HG03196 (cell line): Measurements from ENCODE around the gene SLC30A1.
"Not testable (repeated sequence)": the region's sequence is repeated elsewhere in the genome, so short reads cannot be mapped to it uniquely, and the experiment has no call there.

Source experiments
- ATAC-seq: cut with Tn5 transposase; IDR thresholded peaks from one replicate; pipeline ENCODE4 v1.9.1; 2021; ENCODE audit not compliant: unreplicated experiment

Gene SLC30A1

DNA sequence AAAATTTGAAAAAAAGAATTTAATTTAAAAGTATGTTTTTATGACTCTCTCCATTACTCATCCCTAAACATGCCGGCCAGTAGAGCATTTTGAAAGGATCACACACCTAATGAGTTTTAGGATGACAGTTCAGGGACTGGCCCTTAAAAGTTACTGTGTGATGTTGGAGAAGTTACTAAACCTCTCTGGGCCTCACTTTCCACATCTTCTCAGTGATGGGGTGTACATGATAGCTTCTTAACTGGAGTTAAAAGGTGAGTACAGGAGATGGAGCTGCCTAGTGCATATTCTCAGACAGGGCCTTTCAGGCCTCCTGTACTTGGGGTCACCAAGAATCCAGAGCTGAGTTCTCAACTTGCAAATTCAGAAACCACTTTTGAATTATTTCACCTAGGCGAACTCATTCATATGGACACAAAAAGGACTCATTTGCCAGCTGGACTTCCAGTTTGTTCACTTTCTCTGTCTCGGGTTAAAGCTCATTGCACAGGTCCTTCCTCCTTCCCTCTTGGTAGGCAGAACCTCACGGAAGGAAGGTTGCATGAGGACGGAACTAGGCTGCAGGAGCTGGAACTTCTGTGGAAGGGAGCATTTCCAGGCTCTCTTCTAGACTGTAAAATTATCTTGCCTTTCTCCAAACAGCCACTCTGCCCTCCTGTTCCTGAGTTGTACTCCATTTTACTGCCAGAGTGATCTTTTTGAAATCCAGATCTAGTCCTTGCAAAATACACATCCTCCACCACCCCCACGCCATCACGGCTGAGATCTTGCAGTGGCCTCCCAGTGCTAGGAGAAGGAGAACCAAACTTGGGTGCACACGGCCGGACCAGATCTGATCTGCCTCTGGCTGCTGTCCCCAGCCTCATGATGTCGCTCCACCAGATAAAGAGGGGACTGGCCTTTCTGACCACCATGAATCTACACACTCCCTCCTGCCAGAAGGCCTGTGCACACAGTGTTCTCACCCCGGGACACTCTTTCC lies 4.3 kb upstream of the SLC30A1 start:
- ATAC-seq: no peak

DNA sequence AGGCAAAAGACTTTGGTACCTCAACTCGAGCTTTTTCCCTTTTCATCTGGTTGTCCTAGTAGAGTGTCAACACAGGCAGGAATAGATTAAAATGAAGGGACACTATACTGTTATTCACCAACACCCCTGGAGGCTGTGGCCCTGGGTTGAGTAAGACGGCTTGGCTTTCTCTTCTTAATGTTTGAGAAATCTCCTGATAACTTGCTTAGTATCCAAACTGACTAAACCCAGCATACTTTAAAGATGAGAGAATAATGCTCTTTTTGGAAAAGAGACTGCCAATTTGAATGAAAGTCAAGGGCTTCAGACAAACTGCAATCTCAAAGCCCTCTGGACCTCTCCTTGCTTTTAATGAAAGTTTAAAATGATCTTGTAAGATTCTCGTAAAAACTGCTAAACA lies 2.6 kb upstream of the SLC30A1 start:
- ATAC-seq: no peak

DNA sequence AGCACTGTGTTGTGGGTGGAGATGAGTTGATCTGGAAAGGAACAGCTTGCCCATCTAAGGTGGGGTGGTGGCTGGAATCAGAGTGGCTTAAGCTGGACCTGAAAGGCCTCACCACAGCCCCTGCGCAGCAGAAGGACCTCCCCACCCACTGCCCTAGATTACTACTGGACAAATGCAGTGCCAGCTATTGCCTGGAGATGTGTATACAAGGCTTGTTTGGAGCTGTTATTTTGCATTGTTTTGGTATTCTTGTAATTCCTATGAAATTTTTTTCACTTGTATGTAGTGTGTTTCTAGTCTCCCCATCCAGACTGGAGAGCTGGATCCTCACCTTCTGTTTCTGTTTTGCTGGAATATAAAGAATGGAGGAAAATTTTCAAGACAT lies 1.3 kb upstream of the SLC30A1 start:
- ATAC-seq: no peak

DNA sequence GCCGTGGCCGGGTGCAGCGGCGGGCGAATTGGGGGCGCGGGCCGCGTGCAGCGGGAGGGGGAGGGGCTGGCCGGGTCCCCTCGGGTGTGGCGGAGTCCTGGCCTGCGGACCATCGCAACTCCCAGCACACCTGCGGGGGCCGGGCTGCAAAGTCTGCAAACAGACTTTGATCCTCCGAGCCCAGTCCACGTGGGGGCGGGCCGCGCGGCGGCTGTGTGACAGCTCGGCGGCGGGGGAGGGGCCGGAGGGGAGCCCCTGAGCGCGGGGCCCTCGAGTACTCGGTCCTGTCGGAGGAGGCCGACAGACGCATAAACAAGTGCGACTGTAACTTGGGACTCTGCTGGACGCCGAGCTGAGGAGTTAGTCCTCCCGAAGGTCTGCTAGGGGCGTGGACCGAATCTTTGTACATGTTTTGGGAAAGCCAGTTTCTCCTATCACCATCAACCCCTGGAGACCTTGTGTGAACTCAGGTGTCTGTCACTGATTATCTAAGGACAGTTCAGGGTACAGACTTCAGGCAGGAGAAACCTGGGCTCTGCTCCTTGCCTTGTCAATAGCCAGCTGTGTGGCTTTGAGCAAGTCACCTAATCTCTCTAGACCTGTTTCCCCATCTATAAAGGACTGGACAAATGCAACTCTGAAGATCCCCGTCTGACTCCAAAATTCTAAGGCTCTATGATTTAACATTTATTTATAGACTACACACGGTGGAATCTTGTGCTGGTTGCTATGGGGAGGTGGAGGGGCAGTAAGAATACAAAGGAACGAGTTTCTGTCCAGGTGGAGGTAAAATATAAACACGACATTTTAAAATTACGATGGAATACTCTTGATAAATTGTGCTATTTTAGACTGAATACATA lies 710 bp upstream of the SLC30A1 start:
- peak; percentile 32 for ATAC-seq

DNA sequence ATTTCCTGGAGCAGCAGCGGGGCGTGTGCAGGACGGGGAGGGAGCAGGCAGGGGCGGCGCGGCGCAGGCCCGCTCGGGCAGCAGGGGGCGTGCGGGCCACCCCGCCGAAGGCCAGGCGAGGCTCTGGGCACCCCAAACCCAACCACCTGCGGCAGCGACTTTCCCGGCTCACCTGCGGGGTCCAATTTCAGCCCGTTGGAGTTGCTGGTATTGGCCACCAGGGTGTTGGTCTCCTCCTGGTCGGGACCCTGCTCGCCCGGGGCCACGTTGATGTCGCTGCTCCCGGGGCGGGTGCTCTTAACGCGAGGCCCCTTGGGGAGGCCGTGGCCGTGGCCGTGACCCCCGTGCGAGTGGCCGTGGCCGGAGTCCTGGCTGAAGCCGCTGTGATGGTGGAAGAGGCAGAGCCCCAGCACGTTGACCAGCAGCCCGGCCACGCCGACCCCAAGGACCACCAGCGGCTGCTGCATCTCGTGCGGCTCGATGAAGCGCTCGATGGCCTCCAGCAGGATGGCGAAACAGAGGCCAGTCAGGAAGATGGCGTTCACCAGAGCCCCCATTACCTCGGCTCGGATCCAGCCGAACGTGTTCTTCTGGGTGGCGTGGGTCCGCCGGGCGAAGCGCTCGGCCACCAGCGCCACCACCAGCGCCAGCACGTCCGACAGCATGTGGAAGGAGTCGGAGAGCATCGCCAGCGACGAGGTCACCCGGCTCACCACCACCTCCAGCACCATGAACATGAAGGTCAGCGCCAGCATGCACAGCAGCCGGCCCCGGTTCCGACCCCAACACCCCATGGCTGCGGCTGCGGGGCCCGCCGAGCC lies 932 bp downstream of the SLC30A1 start:
- ATAC-seq: peak; percentile 46

DNA sequence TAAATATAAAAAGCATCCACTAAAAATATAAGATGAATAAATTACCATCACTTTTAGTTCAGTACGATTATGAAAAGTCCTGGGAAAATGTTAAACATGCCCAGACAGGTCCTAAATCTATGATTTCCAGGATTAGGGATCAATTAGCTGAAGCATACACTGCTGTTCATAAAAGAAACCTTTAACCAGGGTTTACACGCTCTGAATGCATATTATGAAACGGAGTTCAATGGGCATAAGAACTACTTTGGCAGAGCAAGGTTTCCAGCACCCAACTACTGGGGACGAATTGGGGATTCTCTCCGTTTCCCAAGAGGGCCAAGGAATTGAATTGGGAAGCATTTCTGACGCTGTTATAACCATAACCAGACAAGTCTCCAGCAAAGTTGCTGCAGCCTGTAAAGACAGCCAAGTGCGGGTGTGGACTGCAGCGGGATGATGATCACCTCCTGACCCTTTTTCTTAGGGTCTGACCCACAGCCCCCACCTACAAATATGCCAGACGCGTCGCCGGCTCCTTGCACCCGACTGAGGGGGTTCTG lies 1.6 kb downstream of the SLC30A1 start:
- no peak for ATAC-seq

DNA sequence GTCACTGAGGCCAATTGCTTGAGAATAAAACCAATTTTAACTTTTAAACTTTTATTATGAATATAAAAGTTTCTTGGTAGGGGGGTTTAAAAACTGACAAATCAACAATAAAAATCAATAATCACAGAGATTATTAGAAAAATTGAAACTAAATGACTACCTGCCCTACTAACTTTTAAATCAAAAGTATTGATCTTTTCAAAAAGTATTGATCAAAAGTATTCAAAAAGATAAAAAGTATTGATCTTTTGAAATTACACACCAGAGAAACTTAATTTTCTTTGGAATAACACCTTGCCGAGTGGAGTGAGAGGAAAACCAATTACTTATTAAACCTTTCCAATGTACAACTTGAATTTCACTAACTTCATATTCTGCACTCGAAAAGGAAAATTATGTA lies 2.2 kb downstream of the SLC30A1 start:
- ATAC-seq: no peak

DNA sequence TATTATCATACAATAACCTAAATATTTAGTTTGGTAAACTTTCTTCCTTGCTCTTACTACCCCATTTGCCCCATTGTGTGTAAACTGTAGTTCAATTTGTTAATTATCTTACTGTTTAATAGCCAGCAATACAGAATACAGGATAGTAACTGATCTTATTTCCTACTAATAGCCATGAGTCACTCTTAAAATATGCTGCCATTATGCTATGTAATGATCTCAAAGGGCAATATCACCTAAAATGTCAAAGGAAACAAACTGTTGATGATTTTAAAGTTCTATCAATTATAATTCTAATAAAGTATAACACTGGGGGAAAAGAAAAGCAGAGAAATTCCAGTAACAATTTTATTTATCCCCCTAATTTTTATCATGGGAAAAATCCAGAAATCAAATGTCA lies 4.3 kb downstream of the SLC30A1 start:
- ATAC-seq: no peak

DNA sequence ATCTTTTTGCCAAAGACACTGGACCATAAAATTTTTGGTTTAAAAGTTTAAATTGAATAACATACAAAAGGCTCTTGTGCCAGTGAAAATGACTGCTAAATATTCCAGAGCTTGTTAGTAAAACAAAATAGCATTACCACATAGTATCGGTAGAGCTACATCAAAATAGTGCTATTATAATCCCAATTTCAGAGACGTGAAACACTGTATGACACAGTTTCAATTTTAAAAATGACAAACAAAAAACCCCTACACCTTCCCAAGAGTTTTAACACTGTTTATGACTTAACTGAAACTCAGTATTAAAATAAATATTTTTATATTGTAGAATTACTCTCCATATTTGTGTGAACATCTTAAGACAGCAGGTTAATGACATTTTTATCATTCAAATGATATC lies 7.0 kb downstream of the SLC30A1 start:
- no peak for ATAC-seq

DNA sequence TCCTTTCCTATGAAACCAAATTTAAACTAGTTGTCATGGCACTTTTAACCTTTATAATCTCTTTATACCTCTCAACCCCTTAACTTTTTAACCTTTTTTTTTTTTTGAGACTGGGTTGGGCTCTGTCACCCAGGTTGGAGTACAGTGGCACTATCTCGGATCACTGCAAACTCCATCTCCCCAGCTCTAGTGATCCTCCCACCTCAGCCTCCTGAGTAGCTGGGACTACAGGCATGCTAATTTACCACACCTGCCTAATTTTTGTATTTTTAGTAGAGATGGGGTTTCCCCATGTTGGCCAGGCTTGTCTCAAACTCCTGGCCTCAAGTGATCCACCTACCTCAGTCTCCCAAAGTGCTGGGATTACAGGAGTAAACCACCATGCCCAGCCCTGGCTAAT lies 8.6 kb downstream of the SLC30A1 start:
- ATAC-seq: not testable (repeated sequence)

DNA sequence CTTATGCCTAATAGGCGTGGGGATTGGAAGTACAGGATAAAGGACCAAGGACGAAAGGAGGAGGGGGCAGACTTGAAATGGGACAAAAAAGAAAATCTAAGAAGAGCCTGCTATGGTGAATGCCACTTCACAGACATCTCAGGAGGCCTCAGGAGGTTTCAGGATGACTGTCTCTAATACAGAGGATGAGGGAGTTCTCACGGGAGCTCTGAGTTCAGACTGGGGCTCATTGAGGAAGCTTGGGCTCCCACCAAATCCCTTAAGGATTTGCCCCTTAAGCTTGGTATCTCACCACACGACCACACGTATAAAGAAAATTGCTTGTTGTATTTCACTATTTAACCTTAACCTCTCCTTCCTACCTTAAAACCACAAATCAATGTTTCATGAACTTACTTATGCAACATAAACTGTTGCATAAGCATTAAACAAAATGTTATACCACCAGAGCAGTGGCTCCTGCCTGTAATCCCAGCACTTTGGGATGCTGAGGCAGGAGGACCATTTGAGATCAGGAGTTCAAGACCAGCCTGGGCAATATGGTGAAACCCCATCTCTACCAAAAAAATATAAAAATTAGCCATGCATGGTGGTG lies 12.4 kb downstream of the SLC30A1 start:
- peak; percentile 90 for ATAC-seq

DNA sequence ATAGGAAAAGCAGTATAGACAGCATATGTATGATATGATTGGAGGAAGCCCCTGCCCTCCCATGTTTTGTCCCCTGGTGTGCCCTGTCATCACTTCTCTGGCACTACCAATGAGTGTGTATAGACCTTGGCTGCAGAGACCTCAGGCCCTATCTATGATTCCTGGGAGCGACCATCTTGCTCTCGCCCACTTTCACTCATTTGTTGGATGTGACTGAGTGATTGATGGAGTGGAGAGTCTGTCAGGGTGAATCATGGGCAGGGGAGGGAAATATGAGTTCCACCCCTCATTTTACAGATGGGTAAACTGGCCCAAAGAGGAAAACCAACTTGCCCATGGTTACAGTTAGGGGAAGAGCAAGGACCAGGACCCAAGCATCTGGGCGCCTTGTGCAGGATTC lies 14.9 kb downstream of the SLC30A1 start:
- ATAC-seq: no peak

DNA sequence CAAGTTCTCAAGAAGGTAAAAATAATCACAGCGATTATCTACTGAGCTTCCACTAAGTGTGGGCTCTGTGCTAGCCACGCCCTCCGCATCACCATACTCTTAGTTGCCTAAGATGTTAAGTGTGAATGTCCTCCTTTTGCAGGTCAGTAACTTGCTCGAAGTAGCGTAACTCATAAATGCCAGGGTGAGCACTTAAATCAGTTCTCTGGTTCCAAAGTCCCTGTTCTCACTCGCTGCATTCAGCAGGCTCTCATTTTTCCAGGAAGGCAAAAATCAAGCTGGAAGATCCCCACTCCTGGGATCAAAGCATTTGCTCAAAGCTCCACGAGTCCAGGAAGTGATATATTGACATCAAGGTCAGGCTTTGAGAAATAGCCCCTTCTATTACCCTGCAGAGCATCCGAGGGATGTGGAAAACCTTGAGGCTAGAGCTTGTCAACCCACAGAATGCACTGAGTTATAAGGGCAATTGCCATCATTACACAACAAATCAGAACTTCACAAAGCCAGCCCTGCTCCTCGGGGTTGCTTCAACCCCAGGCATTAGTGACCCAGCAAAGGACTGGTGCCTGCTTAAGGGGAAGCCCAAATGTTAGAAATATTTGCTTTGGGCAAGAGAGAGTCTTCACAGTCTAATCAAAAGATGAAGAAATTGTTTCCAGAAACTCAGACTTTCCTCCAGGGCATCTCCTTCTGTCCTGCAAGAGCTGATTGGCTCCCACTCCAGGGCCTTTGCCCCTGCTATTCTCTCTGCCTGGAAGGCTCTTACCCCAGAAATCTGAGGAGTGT lies 19.5 kb downstream of the SLC30A1 start:
- no peak for ATAC-seq

DNA sequence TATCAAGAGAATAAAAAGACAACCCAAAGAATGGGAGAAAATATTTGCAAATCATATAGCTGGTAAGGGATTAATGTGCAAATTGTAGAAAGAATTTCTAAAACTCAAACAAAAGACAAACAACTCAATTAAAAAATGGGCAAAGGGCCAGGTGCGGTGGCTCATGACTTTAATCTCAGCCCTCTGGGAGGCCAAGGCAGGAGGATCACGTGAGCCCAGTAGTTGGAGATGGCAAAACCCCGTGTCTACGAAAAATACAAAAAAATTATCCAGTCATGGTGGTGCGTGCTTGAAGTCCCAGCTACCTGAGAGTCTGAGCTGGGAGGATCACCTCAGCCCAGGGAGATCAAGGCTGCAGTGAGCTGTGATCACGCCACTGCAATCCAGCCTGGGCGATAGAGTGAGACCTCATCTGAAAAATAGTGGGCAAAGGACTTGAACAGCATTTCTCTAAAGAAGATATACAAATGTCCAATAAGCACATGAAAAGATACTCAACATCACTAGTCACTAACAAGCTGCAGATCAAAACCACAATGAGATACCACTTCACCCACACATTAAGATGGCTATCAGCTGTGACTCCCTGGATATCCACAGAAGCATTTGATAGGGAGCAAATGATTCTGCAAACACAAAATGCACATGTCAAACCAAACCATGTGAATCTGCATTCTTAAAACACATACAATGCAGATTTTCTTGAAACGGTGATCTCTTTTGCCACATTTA lies 20.9 kb downstream of the SLC30A1 start:
- no peak for ATAC-seq

DNA sequence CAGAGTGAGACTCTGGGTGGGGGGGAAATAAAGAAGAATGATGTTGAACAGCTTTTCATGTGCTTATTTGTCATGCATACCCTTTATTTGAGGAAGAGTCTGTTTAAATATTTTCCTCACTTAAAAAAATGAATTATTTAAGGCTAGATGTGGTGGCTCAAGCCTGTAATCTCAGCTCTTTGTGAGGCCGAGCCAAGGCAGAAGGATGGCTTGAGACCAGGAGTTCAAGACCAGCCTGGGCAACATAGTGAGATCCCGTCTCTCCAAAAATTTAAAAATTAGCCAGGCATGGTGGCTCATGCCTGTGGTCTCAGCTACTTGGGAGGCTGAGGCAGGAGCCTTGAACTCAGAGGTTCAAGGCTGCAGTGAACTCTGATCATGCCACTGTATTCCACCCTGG lies 25.4 kb downstream of the SLC30A1 start:
- no peak for ATAC-seq

DNA sequence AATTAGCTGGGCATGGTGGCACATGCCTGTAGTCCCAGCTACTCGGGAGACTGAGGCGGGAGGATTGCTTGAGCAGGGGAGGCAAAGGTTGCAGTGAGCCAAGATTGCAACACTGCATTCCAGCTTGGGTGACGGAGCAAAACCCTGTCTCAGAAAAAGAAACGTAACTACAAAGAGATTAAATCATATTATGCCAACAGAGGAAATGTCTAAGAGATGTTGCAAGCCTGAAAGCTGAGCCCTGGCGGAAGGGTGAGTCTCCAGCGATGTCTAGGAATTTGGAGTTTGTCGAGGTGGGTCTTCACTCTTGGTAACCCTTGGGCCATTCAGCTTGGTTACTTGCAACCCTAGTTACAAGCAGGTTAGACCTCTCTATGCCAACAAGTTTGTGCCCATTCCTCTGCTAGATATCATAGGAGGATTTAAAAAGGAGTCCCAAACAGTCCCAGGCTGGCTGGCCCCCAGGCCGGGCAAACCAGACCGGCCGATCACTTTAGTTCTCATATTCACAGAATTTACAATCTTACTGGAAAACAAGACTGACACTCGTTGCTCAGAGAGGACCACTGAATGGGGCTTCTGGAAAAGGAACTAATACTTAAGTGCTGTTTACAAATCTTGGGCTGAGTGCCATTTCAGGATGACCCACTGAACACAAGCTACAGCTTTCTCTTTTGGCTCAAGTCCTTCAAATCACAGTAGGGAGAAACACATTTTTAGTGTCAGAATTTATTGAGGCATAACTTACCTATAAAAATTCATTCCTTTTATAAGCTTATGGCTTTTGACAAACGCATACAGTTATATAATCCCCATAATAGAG lies 27.1 kb downstream of the SLC30A1 start:
- ATAC-seq: no peak

DNA sequence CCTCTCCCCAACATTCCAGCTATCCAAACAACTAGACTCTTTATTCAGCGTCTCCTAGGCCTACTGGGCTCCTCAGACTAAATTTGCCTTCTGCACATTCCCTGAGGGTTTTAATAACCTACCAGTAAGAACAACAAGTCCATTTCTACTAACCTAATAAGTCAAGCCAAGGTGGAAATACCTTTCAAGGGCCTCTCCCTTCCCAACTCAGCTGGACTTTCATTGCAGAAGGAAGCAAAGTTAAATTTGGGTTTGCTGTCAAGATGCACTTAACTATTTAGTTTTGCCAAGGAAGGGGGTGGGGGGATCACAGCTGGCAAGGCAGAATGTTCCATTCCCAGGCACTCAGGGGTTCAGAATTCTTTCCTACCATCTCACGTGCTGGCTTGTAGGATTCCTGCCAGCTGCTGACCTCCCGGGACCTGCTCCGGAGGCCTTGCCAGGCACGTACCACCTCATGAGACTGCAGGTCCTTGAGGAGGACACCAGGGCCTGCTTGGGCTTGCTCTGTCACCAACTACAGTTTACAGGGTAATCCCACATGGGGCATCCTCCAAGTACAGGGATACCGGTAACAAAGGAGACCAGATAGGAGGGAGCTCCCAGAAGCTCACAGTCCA lies 29.8 kb downstream of the SLC30A1 start:
- no peak for ATAC-seq
